Osteocyte (in vitro differentiated cells): ENCODE results near the gene LRP3. TPM values are rescaled to one million over a fixed set of nuclear protein-coding genes. Genes with fewer than 3 reads are reported as not detected.

Experiments used
- DNase-seq: peaks from one replicate; pipeline ENCODE4 v3.0.0; 2021; ENCODE audit warnings: mixed read lengths; ENCODE audit not compliant: unreplicated experiment; ENCODE audit errors: extremely low spot score
- H3K27ac Mint-ChIP-seq: one replicate; pipeline ENCODE4 v1.8.0; 2021; ENCODE audit warnings: mild to moderate bottlenecking, mixed read lengths; ENCODE audit not compliant: unreplicated experiment
- H3K27me3 Mint-ChIP-seq: one replicate; pipeline ENCODE4 v1.8.0; 2021; ENCODE audit warnings: mixed read lengths; ENCODE audit not compliant: unreplicated experiment
- H3K36me3 Mint-ChIP-seq: one replicate; pipeline ENCODE4 v1.8.0; 2021; ENCODE audit warnings: mixed read lengths; ENCODE audit not compliant: unreplicated experiment
- H3K4me1 Mint-ChIP-seq: one replicate; pipeline ENCODE4 v1.8.0; 2021; ENCODE audit warnings: mixed read lengths; ENCODE audit not compliant: unreplicated experiment
- H3K4me3 Mint-ChIP-seq: one replicate; pipeline ENCODE4 v1.8.0; 2021; ENCODE audit warnings: mild to moderate bottlenecking, moderate library complexity, mixed read lengths; ENCODE audit not compliant: unreplicated experiment
- H3K9me3 Mint-ChIP-seq: one replicate; pipeline ENCODE4 v1.8.0; 2021; ENCODE audit warnings: mixed read lengths; ENCODE audit not compliant: unreplicated experiment
- CTCF ChIP-seq: fragments of 200-600 bp; sonication (generic); IDR thresholded peaks from 2 replicates; pipeline ENCODE4 v1.5.0; 2021; ENCODE audit warnings: antibody characterized with exemption, mild to moderate bottlenecking, moderate library complexity
- total RNA-seq: library from RNA; stranded (reverse); gene quantifications from 2 replicates; pipeline ENCODE4 v1.2.1, GENCODE V29; 2021

The LRP3 gene
- total RNA-seq, 1 donor from 2014 or later: 49.8 TPM

GRCh38 chr19:33227870-33228599, 33.9 kb downstream of the LRP3 start:
- no peak for DNase-seq

GRCh38 chr19:33229962-33230361, 35.8 kb downstream of the LRP3 start:
- no peak for TF ChIP-seq CTCF
- H3K9me3 Mint-ChIP-seq: peaks cover 16% of the 10 kb centered on the region

More at GRCh38 chr19:33227870-33228599, 33.9 kb downstream of the LRP3 start:
- Mint-ChIP-seq H3K27ac (no peak overlapping the region), H3K4me1 (peaks cover 3% of the 10 kb centered on the region), H3K9me3 (peaks cover 16% of the 10 kb centered on the region), H3K27me3 (peaks cover 62% of the 10 kb centered on the region), H3K4me3 (no peak overlapping the region), H3K36me3 (peaks cover 8% of the 10 kb centered on the region)
- TF ChIP-seq CTCF: no peak

GRCh38 chr19:33231511-33231910, 37.4 kb downstream of the LRP3 start:
- Mint-ChIP-seq H3K27me3 (peaks cover 41% of the 10 kb centered on the region), H3K36me3 (peaks cover 8% of the 10 kb centered on the region)
- no peak for DNase-seq

More at GRCh38 chr19:33229962-33230361, 35.8 kb downstream of the LRP3 start:
- Mint-ChIP-seq H3K27me3 (peaks cover 48% of the 10 kb centered on the region), H3K4me1 (peaks cover 3% of the 10 kb centered on the region), H3K36me3 (peaks cover 8% of the 10 kb centered on the region), H3K4me3 (no peak overlapping the region), H3K27ac (no peak overlapping the region)
- no peak for DNase-seq

GRCh38 chr19:33232656-33233055, 38.5 kb downstream of the LRP3 start:
- Mint-ChIP-seq H3K27ac (no peak overlapping the region), H3K27me3 (peaks cover 33% of the 10 kb centered on the region), H3K9me3 (peaks cover 11% of the 10 kb centered on the region), H3K4me3 (no peak overlapping the region), H3K4me1 (no peaks in the 10 kb centered on the region), H3K36me3 (peaks cover 8% of the 10 kb centered on the region)
- no peak for TF ChIP-seq CTCF
- no peak for DNase-seq

More at GRCh38 chr19:33231511-33231910, 37.4 kb downstream of the LRP3 start:
- H3K27ac Mint-ChIP-seq: no peak overlapping the region
- H3K4me1 Mint-ChIP-seq: peaks cover under 1% of the 10 kb centered on the region
- no peak for TF ChIP-seq CTCF
- no peak overlapping the region for H3K4me3 Mint-ChIP-seq
- H3K9me3 Mint-ChIP-seq: peaks cover 16% of the 10 kb centered on the region

GRCh38 chr19:33233056-33233873, 39.1 kb downstream of the LRP3 start:
- Mint-ChIP-seq H3K4me1 (no peaks in the 10 kb centered on the region), H3K27ac (no peak overlapping the region), H3K27me3 (peaks cover 28% of the 10 kb centered on the region), H3K9me3 (peaks cover 7% of the 10 kb centered on the region), H3K4me3 (no peak overlapping the region), H3K36me3 (peaks cover 5% of the 10 kb centered on the region)
- no peak for TF ChIP-seq CTCF
- no peak for DNase-seq
